Sigmoid colon (tissue), 7 donors: ENCODE results near the gene EPHA4. TPM values are rescaled to one million over a fixed set of nuclear protein-coding genes. Genes with fewer than 3 reads are reported as not detected.

Source experiments
- DNase-seq: peaks from one replicate; pipeline ENCODE4 v3.0.0-alpha.2; 2019
- H3K27ac ChIP-seq, 4 donors: fragments of 200-600 bp; sonication (generic); one replicate each; pipeline ENCODE4 v1.5.1; 2016 to 2019; ENCODE audit warnings: mild to moderate bottlenecking in 1 of 4
- H3K27me3 ChIP-seq, 3 donors: fragments of 200-600 bp; sonication (generic); one replicate each; pipeline ENCODE4 v1.5.1; 2019; ENCODE audit warnings: mild to moderate bottlenecking in 1 of 3
- H3K36me3 ChIP-seq, 4 donors: fragments of 200-600 bp; sonication (generic); one replicate each; pipeline ENCODE4 v1.5.1; 2016 to 2019
- H3K4me1 ChIP-seq, 4 donors: fragments of 200-600 bp; sonication (generic); one replicate each; pipeline ENCODE4 v1.5.1; 2017 to 2019
- H3K4me3 ChIP-seq, 4 donors: fragments of 200-600 bp; sonication (generic); one replicate each; pipeline ENCODE4 v1.5.1; 2017 to 2019; ENCODE audit warnings: mild to moderate bottlenecking in 2 of 4, moderate library complexity in 1 of 4
- H3K9me3 ChIP-seq, 4 donors: fragments of 200-600 bp in 3 of 4; sonication (generic) in 3 of 4; one replicate each; pipeline versions ENCODE4 v1.5.1 to v1.6.1; 2013 to 2019
- CTCF ChIP-seq, 4 experiments: fragments of 450-650 bp in 3 of 4; fragments of 200-600 bp in 1 of 4; IDR thresholded peaks; one replicate each; pipeline ENCODE4 v1.5.1; 2016 to 2019; ENCODE audit warnings: antibody characterized with exemption in 4 of 4, mild to moderate bottlenecking in 3 of 4, moderate library complexity in 2 of 4
- EP300 ChIP-seq, 4 donors: sonication (generic); formaldehyde crosslinking; IDR thresholded peaks; one replicate each; pipeline ENCODE4 v1.6.1; 2017; ENCODE audit warnings: antibody characterized with exemption in 4 of 4
- POLR2A ChIP-seq, 2 donors: fragments of 450-650 bp; IDR thresholded peaks; one replicate each; pipeline ENCODE4 v1.6.1; 2016; ENCODE audit warnings: antibody characterized with exemption in 2 of 2, mild to moderate bottlenecking in 2 of 2, moderate library complexity in 2 of 2
- POLR2AphosphoS5 ChIP-seq, 4 donors: sonication (generic); formaldehyde crosslinking; IDR thresholded peaks; one replicate each; pipeline ENCODE4 v1.6.1; 2017; ENCODE audit warnings: antibody characterized with exemption in 4 of 4
- WGBS, 2 donors: extraction: QIAGEN DNeasy Blood & Tissue Kit; methylation state at CpG; one replicate each; pipeline ENCODE4 v1.1.7; 2013; 5-methylcytosine and 5-hydroxymethylcytosine counted together
- intact Hi-C: fragments of 100-400 bp; cut with DNase I; formaldehyde crosslinking; loops from one replicate; pipeline ENCODE4 v1.15.1; 2023
- polyA plus RNA-seq, 3 donors: library from polyadenylated mRNA; stranded (reverse); fragments of 200-250 nt; gene quantifications; one replicate each; pipeline ENCODE4 v1.2.3, GENCODE V29; 2013
- total RNA-seq, 4 donors: library from RNA; depleted of rRNA; stranded (reverse); fragments of >200 nt; gene quantifications; one replicate each; pipeline ENCODE4 v1.1.0, GENCODE V29; 2016
- donor health status: healthy with polysubstance abuse.
- donor health status: Bipolar disorder and iron deficiency.
- donor health status: healthy.

EPHA4 gene
- total and polyA plus RNA-seq, 7 donors, result 1.2 to 50.7 (median 26.9) TPM

- no peak overlapping the region for H3K27ac ChIP-seq
- TF ChIP-seq EP300 (IDR thresholded peaks at IDR 0.05) (no peak), POLR2A (IDR thresholded peaks at IDR 0.05) (no peak), CTCF (IDR thresholded peaks at IDR 0.05) (no peak), POLR2AphosphoS5 (IDR thresholded peaks at IDR 0.05) (no peak)
- H3K36me3 ChIP-seq, result peaks cover 0 to 28% (median 4%) of the 10 kb centered on the region in 4 donors
- WGBS, 2 donors, result 66 to 73% methylated on average over 6 of the region's 6 CpGs
- H3K27me3 ChIP-seq, result no peaks in the 10 kb centered on the region
- peaks cover 0 to 14% (median 4%) of the 10 kb centered on the region in 4 donors for H3K4me1 ChIP-seq
- H3K9me3 ChIP-seq, result no peaks in the 10 kb centered on the region
- H3K4me3 ChIP-seq, result no peak overlapping the region
- no peak for DNase-seq
- intact Hi-C loops, result no loop called here
Measured at GRCh38 chr2:221455214-221455613, 116.9 kb downstream of the EPHA4 start.

- Histone ChIP-seq H3K36me3 (peaks cover 0 to 28% (median 4%) of the 10 kb centered on the region in 4 donors), H3K27me3 (no peaks in the 10 kb centered on the region), H3K9me3 (no peaks in the 10 kb centered on the region), H3K27ac (no peak overlapping the region), H3K4me3 (no peak overlapping the region), H3K4me1 (peaks cover 0 to 9% (median 4%) of the 10 kb centered on the region in 4 donors)
- 90 to 95% methylated on average over 3 of the region's 3 CpGs for WGBS, 2 donors
- intact Hi-C loops, result no loop called here
- no peak for TF ChIP-seq POLR2AphosphoS5 (IDR thresholded peaks at IDR 0.05)
- no peak for TF ChIP-seq POLR2A (IDR thresholded peaks at IDR 0.05)
- no peak for TF ChIP-seq CTCF (IDR thresholded peaks at IDR 0.05)
- no peak for TF ChIP-seq EP300 (IDR thresholded peaks at IDR 0.05)
- no peak for DNase-seq
Measured at GRCh38 chr2:221454459-221455105, 117.5 kb downstream of the EPHA4 start.

DNA sequence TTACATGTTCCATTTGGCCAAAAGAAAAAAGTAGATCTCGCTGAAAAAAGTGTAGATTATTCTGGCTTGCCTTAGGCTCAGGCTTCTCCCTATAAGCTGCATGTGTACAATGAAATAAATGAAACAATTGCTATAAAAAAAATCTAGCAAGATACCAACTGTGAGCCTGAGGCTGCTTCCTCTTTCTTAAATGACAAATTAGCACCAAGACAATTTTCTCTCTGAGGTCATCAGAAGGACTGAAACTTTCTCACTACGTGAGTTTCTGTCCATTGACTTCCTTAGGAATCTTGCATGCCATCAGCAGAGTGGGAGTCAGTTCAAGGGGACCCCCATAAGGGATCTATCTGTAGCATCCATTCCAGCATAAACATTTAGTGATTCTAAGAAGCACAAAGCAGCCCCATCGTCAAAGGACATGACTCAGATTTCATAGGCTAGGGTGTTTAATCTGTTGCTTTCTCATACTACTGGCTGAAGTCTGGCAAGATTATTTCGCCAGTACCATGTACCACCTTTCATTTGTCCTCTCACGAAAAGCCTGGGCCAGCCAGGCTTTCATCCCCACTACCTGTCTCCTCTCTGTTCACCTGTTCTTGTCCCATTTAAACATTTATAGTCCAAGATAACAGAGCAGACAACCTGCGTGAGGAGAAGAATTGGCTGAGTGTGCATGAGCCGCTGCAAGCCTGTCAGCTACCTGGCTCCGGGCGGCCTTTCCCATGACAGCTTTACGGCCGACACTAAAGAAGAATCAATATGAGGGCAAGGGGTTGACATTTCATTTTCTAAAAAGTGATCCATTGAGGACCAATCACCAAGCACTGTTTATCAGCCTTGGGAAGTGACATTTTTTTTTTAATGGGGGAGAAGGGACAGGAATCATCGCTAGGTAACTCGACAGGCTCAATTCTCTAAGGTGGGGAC is 120.0 kb downstream of the EPHA4 start:
- no peak for TF ChIP-seq POLR2AphosphoS5 (IDR thresholded peaks at IDR 0.05)
- no peak for TF ChIP-seq EP300 (IDR thresholded peaks at IDR 0.05)
- TF ChIP-seq POLR2A (IDR thresholded peaks at IDR 0.05), result no peak
- TF ChIP-seq CTCF (IDR thresholded peaks at IDR 0.05), result no peak
- WGBS, 2 donors, result 83 to 92% methylated on average over 13 of the region's 13 CpGs
- H3K27ac ChIP-seq, result no peak overlapping the region
- H3K4me1 ChIP-seq, result peaks cover 0 to 9% (median 7%) of the 10 kb centered on the region in 4 donors
- no peak for DNase-seq
- H3K27me3 ChIP-seq, result no peaks in the 10 kb centered on the region
- intact Hi-C loops, result no loop called here
- H3K4me3 ChIP-seq, result no peak overlapping the region
- peaks cover 0 to 28% (median 4%) of the 10 kb centered on the region in 4 donors for H3K36me3 ChIP-seq
- H3K9me3 ChIP-seq, result no peaks in the 10 kb centered on the region

- Histone ChIP-seq H3K27ac (no peak overlapping the region), H3K4me1 (peaks cover 0 to 9% (median 7%) of the 10 kb centered on the region in 4 donors), H3K4me3 (no peak overlapping the region), H3K36me3 (peaks cover 0 to 18% (median 4%) of the 10 kb centered on the region in 4 donors), H3K9me3 (no peaks in the 10 kb centered on the region), H3K27me3 (no peaks in the 10 kb centered on the region)
- TF ChIP-seq CTCF (IDR thresholded peaks at IDR 0.05) (no peak), POLR2A (IDR thresholded peaks at IDR 0.05) (no peak), POLR2AphosphoS5 (IDR thresholded peaks at IDR 0.05) (no peak), EP300 (IDR thresholded peaks at IDR 0.05) (no peak)
- no peak for DNase-seq
- intact Hi-C loops, result no loop called here
- 95 to 98% methylated on average over 1 of the region's 1 CpG for WGBS, 2 donors
Measured at GRCh38 chr2:221450280-221450679, 121.8 kb downstream of the EPHA4 start.
